Measurements from ENCODE around the gene TJP1.
"Not testable (repeated sequence)": the region's sequence is repeated elsewhere in the genome, so short reads cannot be mapped to it uniquely, and the experiment has no call there.

The TJP1 gene

DNA sequence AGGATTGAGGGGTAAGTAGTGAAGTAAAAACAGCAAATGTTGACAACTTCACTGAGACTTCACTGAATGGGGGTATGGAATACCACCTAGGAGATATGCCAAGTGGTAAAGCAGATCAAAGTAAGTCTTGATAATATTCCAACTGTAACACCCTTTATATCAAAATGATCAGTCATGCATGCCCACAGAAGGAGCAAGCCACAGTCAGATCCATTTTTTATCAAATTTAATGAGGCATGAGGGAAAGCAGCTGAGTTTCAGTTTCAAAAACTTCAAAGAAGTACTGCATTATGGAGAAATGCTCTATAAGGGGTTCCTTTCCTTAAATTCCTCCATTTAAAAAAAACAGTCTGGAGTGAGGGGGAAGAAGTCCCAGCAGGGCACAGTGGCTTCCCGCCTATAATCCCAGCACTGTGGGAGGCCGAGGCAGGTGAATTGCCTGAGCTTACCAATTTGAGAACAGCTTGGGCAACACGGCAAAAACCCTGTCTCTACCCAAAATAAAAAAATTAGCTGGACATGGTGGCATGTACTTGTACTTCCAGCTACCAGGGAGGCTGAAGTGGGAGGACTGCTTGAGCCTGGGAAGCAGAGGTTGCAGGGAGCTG lies 56.9 kb downstream of the TJP1 start:
- TF ChIP-seq, protein P1, sequence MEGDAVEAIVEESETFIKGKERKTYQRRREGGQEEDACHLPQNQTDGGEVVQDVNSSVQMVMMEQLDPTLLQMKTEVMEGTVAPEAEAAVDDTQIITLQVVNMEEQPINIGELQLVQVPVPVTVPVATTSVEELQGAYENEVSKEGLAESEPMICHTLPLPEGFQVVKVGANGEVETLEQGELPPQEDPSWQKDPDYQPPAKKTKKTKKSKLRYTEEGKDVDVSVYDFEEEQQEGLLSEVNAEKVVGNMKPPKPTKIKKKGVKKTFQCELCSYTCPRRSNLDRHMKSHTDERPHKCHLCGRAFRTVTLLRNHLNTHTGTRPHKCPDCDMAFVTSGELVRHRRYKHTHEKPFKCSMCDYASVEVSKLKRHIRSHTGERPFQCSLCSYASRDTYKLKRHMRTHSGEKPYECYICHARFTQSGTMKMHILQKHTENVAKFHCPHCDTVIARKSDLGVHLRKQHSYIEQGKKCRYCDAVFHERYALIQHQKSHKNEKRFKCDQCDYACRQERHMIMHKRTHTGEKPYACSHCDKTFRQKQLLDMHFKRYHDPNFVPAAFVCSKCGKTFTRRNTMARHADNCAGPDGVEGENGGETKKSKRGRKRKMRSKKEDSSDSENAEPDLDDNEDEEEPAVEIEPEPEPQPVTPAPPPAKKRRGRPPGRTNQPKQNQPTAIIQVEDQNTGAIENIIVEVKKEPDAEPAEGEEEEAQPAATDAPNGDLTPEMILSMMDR (IDR thresholded peaks at IDR 0.05; ENCODE audit: insufficient read depth, low read length, poor library complexity, severe bottlenecking), result no peak
- Histone ChIP-seq H3K36me3 (ENCODE audit: control insufficient read depth, insufficient read depth, low read length) (no peaks in the 10 kb centered on the region), H3K4me3 (replicated peaks; ENCODE audit: low read depth, low read length) (no peak overlapping the region)

DNA sequence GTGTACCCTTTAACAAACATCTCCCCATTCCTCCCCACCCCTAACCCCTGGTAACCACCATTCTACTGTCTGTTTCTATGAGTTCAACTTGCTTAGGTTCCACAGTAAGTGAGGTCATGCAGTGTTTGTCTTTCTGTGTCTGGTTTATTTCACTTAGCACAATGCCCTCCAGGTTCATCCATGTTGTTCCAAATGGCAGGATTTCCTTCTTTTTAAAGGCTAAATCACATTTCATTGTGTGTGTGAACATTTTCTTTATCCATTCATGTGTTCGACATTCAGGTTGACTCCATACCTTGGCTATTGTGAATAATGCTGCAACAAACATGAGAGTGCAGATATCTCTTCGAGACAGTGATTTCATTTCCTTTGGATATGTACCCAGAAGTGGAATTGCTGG lies 62.7 kb downstream of the TJP1 start:
- TF ChIP-seq, protein P1 (IDR thresholded peaks at IDR 0.05; ENCODE audit: insufficient read depth, low read length, poor library complexity, severe bottlenecking), result no peak
- Histone ChIP-seq H3K36me3 (ENCODE audit: control insufficient read depth, insufficient read depth, low read length) (no peaks in the 10 kb centered on the region), H3K27me3 (replicated peaks; ENCODE audit: control insufficient read depth, insufficient read depth, low read length) (no peaks in the 10 kb centered on the region), H3K4me3 (replicated peaks; ENCODE audit: low read depth, low read length) (no peak overlapping the region)
- DNase-seq (ENCODE audit: extremely low read depth, insufficient read length), result no peak

More for the DNA sequence above, 56.9 kb downstream of the TJP1 start:
- no peak for DNase-seq (ENCODE audit: extremely low read depth, insufficient read length)
- H3K27me3 ChIP-seq (replicated peaks; ENCODE audit: control insufficient read depth, insufficient read depth, low read length), result no peaks in the 10 kb centered on the region

DNA sequence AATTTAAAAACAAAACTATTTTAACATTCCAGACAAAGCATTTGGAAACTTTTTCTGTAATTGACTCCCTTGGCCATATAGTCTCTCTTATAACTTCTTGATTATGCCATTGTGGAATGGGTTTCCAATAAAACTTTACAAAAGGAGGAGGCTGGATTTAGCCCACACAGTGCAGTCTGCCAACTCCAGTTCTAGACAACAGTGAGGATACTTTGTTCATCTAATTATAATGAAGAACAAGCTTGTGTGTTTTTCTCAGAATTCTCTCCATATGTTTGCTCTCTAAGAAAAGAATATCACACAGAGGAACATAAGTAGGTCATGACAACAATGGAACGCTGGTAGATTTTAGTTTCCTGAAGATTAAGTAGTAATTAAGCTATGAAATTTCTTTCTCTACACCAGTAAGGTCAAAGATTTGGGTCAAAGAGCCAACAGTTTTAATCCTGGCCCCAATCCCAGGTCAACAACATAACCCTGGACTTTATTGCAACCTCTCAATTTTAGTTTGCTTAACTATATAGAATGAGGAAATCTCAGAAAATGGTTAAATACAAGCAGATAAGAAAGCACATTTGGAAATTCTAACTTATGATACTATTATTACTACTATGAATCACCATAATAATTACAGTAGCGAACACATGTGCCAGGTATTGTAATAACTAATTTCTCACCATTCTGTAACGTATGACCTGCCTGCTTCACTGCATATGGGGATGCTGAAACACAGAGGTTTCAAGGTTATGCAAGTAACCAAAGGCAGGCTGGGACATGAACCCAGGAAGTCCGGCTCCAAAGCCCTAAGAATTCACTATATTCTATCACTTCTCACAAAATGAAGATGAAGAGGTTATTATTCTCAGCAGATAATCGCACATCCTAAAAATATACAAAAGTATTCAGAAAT lies 65.7 kb downstream of the TJP1 start:
- no peak for DNase-seq (ENCODE audit: extremely low read depth, insufficient read length)
- TF ChIP-seq, protein P1 (IDR thresholded peaks at IDR 0.05; ENCODE audit: insufficient read depth, low read length, poor library complexity, severe bottlenecking), result no peak
- Histone ChIP-seq H3K4me3 (replicated peaks; ENCODE audit: low read depth, low read length) (no peak overlapping the region), H3K27me3 (replicated peaks; ENCODE audit: control insufficient read depth, insufficient read depth, low read length) (no peaks in the 10 kb centered on the region), H3K36me3 (ENCODE audit: control insufficient read depth, insufficient read depth, low read length) (no peaks in the 10 kb centered on the region)

DNA sequence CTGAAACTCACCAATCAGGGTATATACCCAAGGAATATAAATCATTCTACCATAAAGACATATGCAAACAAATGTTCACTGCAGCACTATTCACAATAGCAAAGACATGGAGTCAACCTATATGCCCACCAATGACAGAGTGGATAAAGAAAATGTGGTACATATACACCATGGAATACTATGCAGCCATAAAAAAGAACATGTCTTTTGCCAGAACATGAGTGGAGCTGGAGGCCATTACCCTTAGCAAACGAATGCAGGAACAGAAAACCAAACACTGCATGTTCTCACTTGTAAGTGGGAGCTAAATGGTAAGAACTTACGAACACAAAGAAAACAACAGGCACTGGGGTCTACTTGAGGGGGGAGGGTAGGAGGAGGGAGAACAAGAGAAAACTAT lies 68.3 kb downstream of the TJP1 start:
- H3K4me3 ChIP-seq (replicated peaks; ENCODE audit: low read depth, low read length); DNase-seq (ENCODE audit: extremely low read depth, insufficient read length); H3K36me3 ChIP-seq (ENCODE audit: control insufficient read depth, insufficient read depth, low read length); H3K27me3 ChIP-seq (replicated peaks; ENCODE audit: control insufficient read depth, insufficient read depth, low read length): not testable (repeated sequence)

DNA sequence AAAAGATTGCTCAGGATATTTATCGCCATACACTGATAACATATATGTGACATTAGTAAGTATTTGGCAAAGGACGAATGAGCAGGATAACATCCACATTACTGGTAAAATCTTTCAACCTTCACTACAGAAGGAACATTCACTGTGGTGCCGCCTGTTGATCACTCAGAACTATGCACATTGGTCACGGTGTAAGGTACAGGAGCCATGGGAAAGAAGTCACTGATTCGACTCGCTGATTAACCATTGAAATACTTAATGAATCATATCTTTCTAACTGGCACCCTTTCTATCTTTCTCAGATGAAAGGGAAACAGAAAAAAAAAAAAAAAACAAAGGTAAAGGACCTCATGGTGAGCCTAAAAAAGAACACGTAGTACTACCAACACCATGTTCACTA lies 68.8 kb downstream of the TJP1 start:
- H3K4me3 ChIP-seq (replicated peaks; ENCODE audit: low read depth, low read length), result no peak overlapping the region
- H3K27me3 ChIP-seq (replicated peaks; ENCODE audit: control insufficient read depth, insufficient read depth, low read length), result no peaks in the 10 kb centered on the region
- TF ChIP-seq, protein P1 (IDR thresholded peaks at IDR 0.05; ENCODE audit: insufficient read depth, low read length, poor library complexity, severe bottlenecking), result no peak
- DNase-seq (ENCODE audit: extremely low read depth, insufficient read length), result no peak
- H3K36me3 ChIP-seq (ENCODE audit: control insufficient read depth, insufficient read depth, low read length), result no peaks in the 10 kb centered on the region

DNA sequence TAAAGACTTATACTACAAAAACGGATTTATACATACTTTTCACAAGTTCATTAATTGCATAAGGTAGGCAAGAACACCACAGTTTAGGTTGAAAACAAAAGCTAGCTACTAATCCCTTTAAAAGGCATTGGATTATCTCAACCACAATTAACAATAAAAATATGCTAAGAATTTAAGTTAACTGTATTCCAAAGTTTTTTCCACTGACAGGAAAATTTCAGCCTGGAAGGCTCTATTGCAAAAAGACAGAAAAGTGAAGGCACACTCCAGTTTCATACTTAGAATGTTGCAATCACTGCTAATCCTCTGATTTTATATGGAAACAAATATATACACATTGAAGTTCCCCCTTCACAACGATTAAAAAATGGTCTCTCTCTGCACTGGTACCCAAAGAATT lies 71.5 kb downstream of the TJP1 start:
- H3K4me3 ChIP-seq (replicated peaks; ENCODE audit: low read depth, low read length), result no peak overlapping the region
- H3K27me3 ChIP-seq (replicated peaks; ENCODE audit: control insufficient read depth, insufficient read depth, low read length), result no peaks in the 10 kb centered on the region
- no peak for DNase-seq (ENCODE audit: extremely low read depth, insufficient read length)
- H3K36me3 ChIP-seq (ENCODE audit: control insufficient read depth, insufficient read depth, low read length), result no peaks in the 10 kb centered on the region
- TF ChIP-seq, protein P1 (IDR thresholded peaks at IDR 0.05; ENCODE audit: insufficient read depth, low read length, poor library complexity, severe bottlenecking), result no peak

Data from GM06990 (cell line).